Spleen (tissue), 7 donors: ENCODE results near the gene KCND3.

ENCODE experiments used
- CTCF ChIP-seq, 11 experiments: fragments of 200-600 bp in 7 of 11; fragments of 450-650 bp in 4 of 11; sonication (generic) in 4 of 11; IDR thresholded peaks in 8 of 11; conservative IDR thresholded peaks in 3 of 11; 1 replicate in 7 of 11; 2 replicates in 4 of 11; pipeline versions ENCODE4 v1.4.0 to v1.8.0; 2016 to 2021; ENCODE audit warnings: antibody characterized with exemption in 11 of 11, inconsistent platforms in 4 of 11, mild to moderate bottlenecking in 1 of 11
- POLR2A ChIP-seq, 3 donors: fragments of 450-650 bp; IDR thresholded peaks; one replicate each; pipeline ENCODE4 v1.5.1; 2017; ENCODE audit warnings: antibody characterized with exemption in 3 of 3, mild to moderate bottlenecking in 1 of 3
- donor health status: DM: no; HTN: no; CAD: no; lungs with moderate emphysema.
- donor health status: DM: no; HTN: no; CAD: no.
- donor health status: DM: no; HTN: no; CAD: no.

DNA sequence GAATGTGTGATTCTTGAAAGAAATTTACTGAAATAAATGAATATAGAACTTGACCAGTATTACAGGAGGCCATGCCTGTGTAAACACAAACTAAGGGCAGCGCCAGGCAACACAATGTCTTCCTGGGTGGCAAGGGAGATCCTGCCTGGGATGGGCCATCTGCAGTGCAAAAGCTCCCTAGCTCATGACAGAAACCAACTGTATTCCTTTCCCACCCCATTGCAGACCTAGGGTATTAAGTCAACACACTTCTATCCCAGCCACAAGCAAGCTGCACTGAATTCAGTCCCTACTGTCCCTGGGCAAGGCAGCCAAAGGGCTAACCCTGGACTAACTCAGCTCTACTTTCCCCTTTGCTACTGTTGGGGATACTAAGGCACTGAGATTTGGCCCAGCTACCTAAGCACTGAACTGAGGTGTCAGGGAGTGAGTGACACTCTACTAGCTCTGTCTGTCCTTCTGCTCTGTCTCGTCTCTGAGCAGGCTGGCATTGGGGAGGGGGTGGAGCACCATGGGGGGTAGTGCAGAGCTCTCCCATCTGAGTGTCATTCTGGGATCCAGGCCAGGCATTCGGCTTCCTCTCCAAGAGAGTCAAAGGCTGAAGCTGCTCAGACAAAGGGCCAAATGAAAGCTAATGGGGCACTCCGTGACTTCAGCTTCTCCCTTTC lies 252.8 kb downstream of the KCND3 start:
- TF ChIP-seq CTCF (IDR thresholded peaks at IDR 0.05 in 8 of 11, conservative IDR thresholded peaks at IDR 0.05 in 3 of 11) (no peak), POLR2A (IDR thresholded peaks at IDR 0.05) (no peak)
